Natural killer cell (primary cell): Measurements from ENCODE around the gene PHACTR1. TPM values are rescaled to one million over a fixed set of nuclear protein-coding genes. Genes with fewer than 3 reads are reported as not detected.

Experiments
- ATAC-seq, 3 donors: fragments of 150-1000 bp in 2 of 3; fragments of 200-7000 bp in 1 of 3; cut with Tn5 transposase; 1 replicate in 1 of 3; 2 replicates in 2 of 3; pipeline ENCODE4 v1.10.0; 2021; ENCODE audit warnings: mild to moderate bottlenecking in 2 of 3, moderate library complexity in 2 of 3
- DNase-seq, 2 donors: peaks; one replicate each; pipeline versions ENCODE4 v3.0.0 to v3.0.0-alpha.2; 2013 to 2021; ENCODE audit warnings: mixed read lengths in 1 of 2
- H3K27ac ChIP-seq: one replicate; pipeline ENCODE4 v1.5.1; 2013; ENCODE audit warnings: mild to moderate bottlenecking, low read length
- H3K27me3 ChIP-seq: one replicate; pipeline ENCODE4 v1.6.1; 2013; ENCODE audit warnings: low read length; ENCODE audit not compliant: control insufficient read depth, insufficient read depth
- H3K36me3 ChIP-seq: one replicate; pipeline ENCODE4 v1.6.1; 2013; ENCODE audit warnings: low read length; ENCODE audit not compliant: control insufficient read depth, insufficient read depth
- H3K4me1 ChIP-seq: one replicate; pipeline ENCODE4 v1.6.1; 2013; ENCODE audit warnings: low read length; ENCODE audit not compliant: control insufficient read depth, insufficient read depth
- H3K4me3 ChIP-seq: one replicate; pipeline ENCODE4 v1.5.1; 2013; ENCODE audit warnings: low read length
- H3K9me3 ChIP-seq: one replicate; pipeline ENCODE4 v1.6.1; 2013; ENCODE audit warnings: low read length; ENCODE audit not compliant: control insufficient read depth, insufficient read depth
- H3K27ac Mint-ChIP-seq, 2 donors: one replicate each; pipeline ENCODE4 v1.8.0; 2022; ENCODE audit warnings: mild to moderate bottlenecking in 2 of 2, mixed read lengths in 2 of 2, moderate library complexity in 1 of 2
- H3K27me3 Mint-ChIP-seq, 2 donors: one replicate each; pipeline ENCODE4 v1.8.0; 2022; ENCODE audit warnings: low read depth in 2 of 2, mixed read lengths in 2 of 2
- H3K36me3 Mint-ChIP-seq: one replicate; pipeline ENCODE4 v1.8.0; 2022; ENCODE audit warnings: mixed read lengths
- H3K4me1 Mint-ChIP-seq, 2 donors: one replicate each; pipeline ENCODE4 v1.8.0; 2022; ENCODE audit warnings: mixed read lengths in 2 of 2
- H3K4me3 Mint-ChIP-seq: one replicate; pipeline ENCODE4 v1.8.0; 2022; ENCODE audit warnings: mild to moderate bottlenecking, moderate library complexity, mixed read lengths
- H3K9me3 Mint-ChIP-seq, 2 donors: one replicate each; pipeline ENCODE4 v1.8.0; 2022; ENCODE audit warnings: mixed read lengths in 2 of 2
- CTCF ChIP-seq: fragments of 200-600 bp; IDR thresholded peaks from one replicate; pipeline ENCODE4 v1.8.0; 2022; ENCODE audit warnings: antibody characterized with exemption
- WGBS: methylation state at CpG from one replicate; pipeline ENCODE4 v1.1.7; 2013; ENCODE audit warnings: missing lambda C conversion rate; ENCODE audit not compliant: insufficient coverage; 5-methylcytosine and 5-hydroxymethylcytosine counted together
- intact Hi-C: fragments of 100-400 bp; cut with micrococcal nuclease; formaldehyde crosslinking; loops from one replicate; pipeline ENCODE4 v1.14.2; 2022
- total RNA-seq, 4 donors: library from RNA; stranded (reverse); fragments of 120-200 nt in 1 of 4; gene quantifications; one replicate each; pipeline versions ENCODE4 v1.2.3 to v1.2.4, GENCODE V29; 2013 to 2022

The PHACTR1 gene
- total RNA-seq, 3 donors from 2014 or later (not counting 1 experiment from before 2014, with no cell fraction given) = 5.2 to 19.0 (median 5.4) TPM

GRCh38 chr6:13186861-13187260 is 470.3 kb downstream of the PHACTR1 start:
- WGBS = 97% methylated on average over 9 of the region's 10 CpGs
- intact Hi-C loops = no loop called here
- Histone ChIP-seq H3K9me3 (no peaks in the 10 kb centered on the region), H3K36me3 (no peaks in the 10 kb centered on the region), H3K4me3 (no peak overlapping the region), H3K27me3 (no peaks in the 10 kb centered on the region), H3K4me1 (no peaks in the 10 kb centered on the region), H3K27ac (no peak overlapping the region)
- ATAC-seq (no peak), DNase-seq (no peak)
- Mint-ChIP-seq H3K27me3 (peaks cover 10 to 40% of the 10 kb centered on the region in 2 donors), H3K4me3 (no peak overlapping the region), H3K27ac (no peak overlapping the region), H3K9me3 (no peaks in the 10 kb centered on the region), H3K4me1 (no peaks in the 10 kb centered on the region), H3K36me3 (no peaks in the 10 kb centered on the region)
- no peak for TF ChIP-seq CTCF

GRCh38 chr6:13187692-13188091 is 471.1 kb downstream of the PHACTR1 start:
- Histone ChIP-seq H3K27me3 (no peaks in the 10 kb centered on the region), H3K4me3 (no peak overlapping the region), H3K9me3 (no peaks in the 10 kb centered on the region), H3K36me3 (no peaks in the 10 kb centered on the region), H3K4me1 (no peaks in the 10 kb centered on the region), H3K27ac (no peak overlapping the region)
- TF ChIP-seq CTCF = no peak
- Mint-ChIP-seq H3K36me3 (no peaks in the 10 kb centered on the region), H3K9me3 (no peaks in the 10 kb centered on the region), H3K4me1 (no peaks in the 10 kb centered on the region), H3K27me3 (peaks cover 10 to 44% of the 10 kb centered on the region in 2 donors), H3K27ac (no peak overlapping the region), H3K4me3 (no peak overlapping the region)
- ATAC-seq (no peak), DNase-seq (no peak)
- 81% methylated on average over 3 of the region's 3 CpGs for WGBS
- intact Hi-C loops = no loop called here

- intact Hi-C loops = no loop called here
- no peaks in the 10 kb centered on the region for H3K27me3 ChIP-seq
- no peaks in the 10 kb centered on the region for H3K4me1 ChIP-seq
- TF ChIP-seq CTCF = no peak
- no peaks in the 10 kb centered on the region for H3K9me3 Mint-ChIP-seq
- H3K36me3 ChIP-seq = no peaks in the 10 kb centered on the region
- no peaks in the 10 kb centered on the region for H3K36me3 Mint-ChIP-seq
- H3K27ac Mint-ChIP-seq = no peak overlapping the region
- DNase-seq (no peak), ATAC-seq (no peak)
- no peak overlapping the region for H3K4me3 ChIP-seq
- H3K9me3 ChIP-seq = no peaks in the 10 kb centered on the region
- H3K4me1 Mint-ChIP-seq = no peaks in the 10 kb centered on the region
- no peak overlapping the region for H3K4me3 Mint-ChIP-seq
- H3K27me3 Mint-ChIP-seq = peaks cover 10 to 44% of the 10 kb centered on the region in 2 donors
- WGBS = 87% methylated on average over 2 of the region's 3 CpGs
- no peak overlapping the region for H3K27ac ChIP-seq
These were observed 471.7 kb downstream of the PHACTR1 start for GRCh38 chr6:13188306-13188705.

GRCh38 chr6:13189710-13190109 is 473.1 kb downstream of the PHACTR1 start:
- no peaks in the 10 kb centered on the region for H3K4me1 Mint-ChIP-seq
- DNase-seq = no peak
- Histone ChIP-seq H3K4me1 (no peaks in the 10 kb centered on the region), H3K36me3 (no peaks in the 10 kb centered on the region), H3K9me3 (no peaks in the 10 kb centered on the region), H3K27me3 (no peaks in the 10 kb centered on the region), H3K4me3 (no peak overlapping the region), H3K27ac (no peak overlapping the region)
- no peaks in the 10 kb centered on the region for H3K36me3 Mint-ChIP-seq
- H3K27me3 Mint-ChIP-seq = peaks cover 9 to 40% of the 10 kb centered on the region in 2 donors
- TF ChIP-seq CTCF = no peak
- no peaks in the 10 kb centered on the region for H3K9me3 Mint-ChIP-seq
- no peak overlapping the region for H3K27ac Mint-ChIP-seq
- no peak overlapping the region for H3K4me3 Mint-ChIP-seq
- 98% methylated on average over 6 of the region's 6 CpGs for WGBS
- intact Hi-C loops = no loop called here
- no peak for ATAC-seq
